Measurements from ENCODE around the gene PDXK. TPM values are rescaled to one million over a fixed set of nuclear protein-coding genes. Genes with fewer than 3 reads are reported as not detected.

PDXK gene
- total RNA-seq, 1 donor from 2014 or later: 59.5 TPM

- DNase-seq (ENCODE audit: extremely low read depth, low read depth, low spot score): no peak
These were observed 21.7 kb downstream of the PDXK start for GRCh38 chr21:43740497-43741156.

- no peak for DNase-seq (ENCODE audit: extremely low read depth, low read depth, low spot score)
These were observed 22.6 kb downstream of the PDXK start for GRCh38 chr21:43741423-43742096.

GRCh38 chr21:43743947-43744346 lies 25.0 kb downstream of the PDXK start:
- no peak for DNase-seq (ENCODE audit: extremely low read depth, low read depth, low spot score)

DNA sequence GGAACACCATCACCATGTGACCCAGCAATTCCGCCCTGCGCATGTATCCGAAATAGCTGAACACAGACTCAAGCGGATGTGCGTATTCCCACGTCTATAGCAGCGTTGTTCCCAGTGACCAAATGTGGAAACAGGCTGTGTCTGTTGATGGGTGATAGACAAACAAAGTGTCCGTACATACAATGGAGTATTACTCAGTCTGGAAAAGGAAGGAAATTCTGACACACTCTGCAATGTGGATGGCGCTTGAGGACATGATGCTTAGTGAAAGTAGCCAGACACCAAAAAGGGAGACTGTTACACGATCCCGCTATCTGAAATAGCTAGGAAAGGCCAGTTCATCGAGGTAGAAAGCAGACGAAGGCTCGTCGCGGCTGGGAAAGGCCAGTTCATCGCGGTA lies 25.8 kb downstream of the PDXK start:
- no peak for DNase-seq (ENCODE audit: extremely low read depth, low read depth, low spot score)

DNA sequence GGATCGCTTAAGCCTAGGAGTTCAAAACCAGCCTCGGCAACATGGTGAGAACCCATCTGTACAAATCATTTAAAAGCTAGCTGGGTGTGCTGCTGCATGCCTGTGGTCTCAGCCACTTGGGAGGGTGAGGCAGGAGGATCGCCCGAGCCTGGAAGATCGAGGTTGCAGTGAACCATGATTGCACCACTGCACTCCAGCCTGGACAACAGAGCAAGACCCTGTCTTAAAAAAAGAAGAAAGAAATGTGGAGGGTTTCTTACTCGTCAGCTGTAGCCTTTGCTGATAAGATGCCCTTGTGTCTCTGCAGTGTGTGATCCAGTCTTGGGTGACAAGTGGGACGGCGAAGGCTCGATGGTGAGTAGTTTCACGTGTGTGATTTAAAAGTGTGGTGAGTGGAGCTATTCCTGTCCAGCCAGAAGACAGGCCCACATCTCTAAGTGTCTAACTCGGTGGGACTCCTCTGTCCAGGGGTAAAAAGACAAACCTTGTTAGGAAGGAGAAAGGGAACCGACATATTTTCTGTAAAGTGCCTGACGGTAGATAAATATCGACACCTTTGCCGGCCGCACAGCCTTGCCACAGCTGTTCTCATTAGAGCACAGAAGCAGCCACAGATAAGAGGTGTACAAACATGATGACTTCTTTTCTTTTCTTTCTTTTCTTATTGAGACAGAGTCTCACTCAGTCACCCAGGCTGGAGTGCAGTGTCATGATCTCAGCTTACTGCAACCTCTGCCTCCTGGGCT lies 27.0 kb downstream of the PDXK start:
- no peak for DNase-seq (ENCODE audit: extremely low read depth, low read depth, low spot score)

- DNase-seq (ENCODE audit: extremely low read depth, low read depth, low spot score): no peak
These were observed 29.7 kb downstream of the PDXK start for GRCh38 chr21:43748622-43749021.

GRCh38 chr21:43749651-43750262 lies 30.8 kb downstream of the PDXK start:
- DNase-seq (ENCODE audit: extremely low read depth, low read depth, low spot score): no peak

GRCh38 chr21:43750339-43751033 lies 31.6 kb downstream of the PDXK start:
- no peak for DNase-seq (ENCODE audit: extremely low read depth, low read depth, low spot score)

DNA sequence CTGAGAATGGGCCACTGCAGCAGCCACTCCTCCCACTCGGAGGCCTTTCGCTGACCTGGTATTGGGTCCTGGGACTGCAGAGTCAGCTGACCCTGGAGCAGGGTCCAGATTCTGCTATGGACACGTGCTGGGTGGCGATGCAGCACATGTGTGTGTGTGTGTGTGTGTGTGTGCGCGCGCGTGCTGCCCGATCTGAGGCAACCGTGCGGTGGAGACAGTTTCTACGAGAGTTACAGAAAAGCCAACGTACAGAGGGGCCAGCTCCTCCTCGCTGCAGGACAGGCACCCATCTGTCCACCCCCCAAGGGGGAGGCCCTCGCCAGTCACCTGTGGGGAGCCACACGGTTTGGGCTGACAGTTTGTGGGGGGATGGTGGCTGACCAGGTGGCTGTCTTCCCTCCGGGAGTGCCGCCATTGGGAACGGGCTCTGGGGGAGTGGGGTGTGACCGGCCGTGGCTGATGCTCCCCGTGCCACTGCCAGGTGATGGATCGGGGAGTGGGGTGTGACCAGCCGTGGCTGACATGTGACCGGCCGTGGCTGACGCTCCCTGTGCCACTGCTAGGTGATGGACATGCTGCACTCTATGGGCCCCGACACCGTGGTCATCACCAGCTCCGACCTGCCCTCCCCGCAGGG lies 33.1 kb downstream of the PDXK start:
- DNase-seq (ENCODE audit: extremely low read depth, low read depth, low spot score): no peak

DNA sequence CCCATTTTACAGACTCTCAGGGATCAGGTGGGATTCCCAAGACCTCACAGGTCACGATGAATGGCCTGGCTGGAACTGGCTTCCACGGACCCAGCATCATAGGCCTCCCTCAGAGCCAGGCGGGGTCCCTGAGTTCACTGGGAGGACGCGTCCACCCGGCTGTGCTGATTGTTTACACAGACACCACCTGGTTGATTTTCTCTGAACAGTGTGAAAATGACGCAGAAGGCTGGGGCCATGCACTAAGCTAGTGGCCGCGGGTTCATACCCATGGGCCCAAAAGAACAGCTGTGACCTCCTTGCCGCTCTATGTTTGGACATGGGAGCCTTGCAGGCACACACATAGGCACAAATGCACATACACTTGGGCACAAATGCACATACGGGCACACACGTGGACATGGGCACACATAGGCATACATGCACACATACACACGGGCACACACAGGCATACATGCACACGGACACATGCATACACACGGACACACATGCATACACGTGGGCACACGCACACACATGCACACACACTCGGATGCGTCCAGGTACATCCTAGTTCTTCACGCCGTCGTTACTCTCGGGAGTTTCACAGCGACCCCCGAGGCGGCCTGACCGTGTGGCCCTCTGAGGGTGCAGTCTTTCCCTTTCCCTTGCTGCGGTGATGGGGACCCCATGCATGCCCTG lies 34.0 kb downstream of the PDXK start:
- DNase-seq (ENCODE audit: extremely low read depth, low read depth, low spot score): no peak

DNA sequence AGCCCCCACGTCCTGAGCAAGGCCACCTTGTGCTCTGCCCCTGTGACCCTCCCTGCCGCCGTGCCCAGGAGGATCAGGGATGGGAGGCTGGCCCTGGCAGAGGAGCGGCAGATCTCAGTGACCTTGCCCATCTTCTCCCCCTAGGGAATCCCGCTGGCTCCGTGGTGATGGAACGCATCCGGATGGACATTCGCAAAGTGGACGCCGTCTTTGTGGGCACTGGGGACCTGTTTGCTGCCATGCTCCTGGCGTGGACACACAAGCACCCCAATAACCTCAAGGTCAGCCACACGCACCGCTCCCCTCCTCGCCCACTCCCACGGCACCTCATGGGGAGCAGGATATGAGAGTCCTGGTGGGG lies 34.5 kb downstream of the PDXK start:
- no peak for DNase-seq (ENCODE audit: extremely low read depth, low read depth, low spot score)

DNA sequence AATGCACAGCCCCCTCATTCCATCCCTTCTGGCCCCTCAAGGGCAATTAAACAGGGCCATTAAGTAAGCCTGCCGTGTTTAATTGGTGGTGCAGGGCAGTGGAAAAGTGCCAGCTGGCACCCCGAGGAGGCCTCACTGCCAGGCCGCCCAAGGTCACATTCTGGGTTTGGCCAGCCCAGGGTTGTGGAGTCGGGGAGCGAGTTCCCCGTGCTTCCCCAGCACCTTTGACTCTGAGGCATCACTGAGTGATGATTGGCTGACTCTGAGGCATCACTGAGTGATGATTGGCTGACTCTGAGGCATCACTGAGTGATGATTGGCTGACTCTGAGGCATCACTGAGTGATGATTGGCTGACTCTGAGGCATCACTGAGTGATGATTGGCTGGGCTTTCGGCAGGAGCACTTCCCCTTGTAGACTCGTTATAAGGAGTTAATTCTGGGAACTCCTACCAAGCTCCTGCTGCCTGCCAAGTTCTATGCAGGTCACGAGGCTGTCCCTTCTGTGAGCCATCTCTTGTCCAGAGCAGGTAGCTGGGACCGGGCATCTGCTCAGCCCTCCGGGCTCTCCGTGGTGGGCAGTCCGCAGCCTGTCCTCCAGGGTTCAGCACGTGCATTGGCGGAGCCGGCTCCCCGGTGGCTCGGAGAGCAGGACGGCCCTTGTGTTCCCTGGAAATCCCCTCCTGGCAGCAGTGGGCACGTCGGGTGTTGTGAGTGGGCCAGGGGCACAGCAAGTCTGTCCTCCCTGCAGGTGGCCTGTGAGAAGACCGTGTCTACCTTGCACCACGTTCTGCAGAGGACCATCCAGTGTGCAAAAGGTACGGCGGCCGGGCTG lies 36.2 kb downstream of the PDXK start:
- no peak for DNase-seq (ENCODE audit: extremely low read depth, low read depth, low spot score)

GRCh38 chr21:43755820-43756594 lies 37.1 kb downstream of the PDXK start:
- no peak for DNase-seq (ENCODE audit: extremely low read depth, low read depth, low spot score)

GRCh38 chr21:43757601-43758000 lies 38.7 kb downstream of the PDXK start:
- DNase-seq (ENCODE audit: extremely low read depth, low read depth, low spot score): no peak

GRCh38 chr21:43758111-43758641 lies 39.2 kb downstream of the PDXK start:
- no peak for DNase-seq (ENCODE audit: extremely low read depth, low read depth, low spot score)

GRCh38 chr21:43758811-43759210 lies 39.9 kb downstream of the PDXK start:
- no peak for DNase-seq (ENCODE audit: extremely low read depth, low read depth, low spot score)

GRCh38 chr21:43759651-43760050 lies 40.7 kb downstream of the PDXK start:
- no peak for DNase-seq (ENCODE audit: extremely low read depth, low read depth, low spot score)

GRCh38 chr21:43760391-43760958 lies 41.5 kb downstream of the PDXK start:
- no peak for DNase-seq (ENCODE audit: extremely low read depth, low read depth, low spot score)
